Activated CD8-positive, alpha-beta memory T cell treated with anti-CD3 and anti-CD28 coated beads, Interleukin-2, amount 50 U/mL, for 1 hour (primary cell): Measurements from ENCODE around the gene SORBS1.

Experiments
- DNase-seq: peaks from one replicate; pipeline ENCODE4 v3.0.0-alpha.2; 2020; ENCODE audit errors: extremely low read depth

The SORBS1 gene

GRCh38 chr10:95266674-95267095 lies 294.5 kb downstream of the SORBS1 start:
- no peak for DNase-seq

GRCh38 chr10:95265572-95265971 lies 295.6 kb downstream of the SORBS1 start:
- DNase-seq = no peak

- no peak for DNase-seq
Measured at GRCh38 chr10:95264227-95265051, 296.7 kb downstream of the SORBS1 start.

- no peak for DNase-seq
Measured at GRCh38 chr10:95263864-95264226, 297.3 kb downstream of the SORBS1 start.

GRCh38 chr10:95262763-95263518 lies 298.2 kb downstream of the SORBS1 start:
- DNase-seq = no peak

- no peak for DNase-seq
Measured at GRCh38 chr10:95261926-95262325, 299.2 kb downstream of the SORBS1 start.
